Superior temporal gyrus (tissue), 1 donor: ENCODE measurements around the gene KRT27.
A peak's percentile ranks its signal among the peaks of the same experiment; 100 is the strongest.

Experiments used
- DNase-seq: peaks from one replicate; pipeline ENCODE4 v3.0.0-alpha.2; 2016; ENCODE audit errors: extremely low spot score

KRT27 gene

DNA sequence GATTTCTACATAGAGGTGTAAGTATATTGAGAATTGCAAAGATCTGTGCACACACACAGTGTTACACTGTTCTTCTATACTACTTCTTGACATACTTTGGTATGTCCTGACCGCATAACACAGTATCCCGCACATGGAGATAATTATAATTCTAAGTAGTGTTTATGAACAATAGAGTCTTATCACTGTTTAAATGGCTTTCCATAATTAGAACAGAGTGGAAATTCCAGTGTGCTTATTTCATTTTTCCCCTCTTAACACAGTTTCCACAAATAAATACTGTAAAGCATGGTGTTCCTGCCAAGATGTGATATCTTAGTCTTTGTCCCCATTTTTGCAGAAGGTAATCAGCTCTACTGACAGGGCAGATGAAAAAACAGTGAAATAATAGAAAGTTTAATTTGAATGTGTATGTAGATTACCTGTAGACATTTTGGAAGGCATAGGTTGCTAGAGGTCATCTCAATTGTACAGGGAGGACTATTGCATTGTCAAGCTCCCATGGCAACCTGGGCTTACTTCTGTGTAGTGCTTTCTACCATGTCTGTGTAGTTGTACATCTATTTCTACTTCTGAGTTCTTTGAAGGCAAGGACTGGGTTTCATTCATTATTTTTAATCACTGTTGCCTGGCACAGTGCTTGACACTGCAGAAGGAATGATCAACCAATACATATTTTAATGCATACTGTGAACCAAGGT is 27.5 kb upstream of the KRT27 start:
- no peak for DNase-seq

DNA sequence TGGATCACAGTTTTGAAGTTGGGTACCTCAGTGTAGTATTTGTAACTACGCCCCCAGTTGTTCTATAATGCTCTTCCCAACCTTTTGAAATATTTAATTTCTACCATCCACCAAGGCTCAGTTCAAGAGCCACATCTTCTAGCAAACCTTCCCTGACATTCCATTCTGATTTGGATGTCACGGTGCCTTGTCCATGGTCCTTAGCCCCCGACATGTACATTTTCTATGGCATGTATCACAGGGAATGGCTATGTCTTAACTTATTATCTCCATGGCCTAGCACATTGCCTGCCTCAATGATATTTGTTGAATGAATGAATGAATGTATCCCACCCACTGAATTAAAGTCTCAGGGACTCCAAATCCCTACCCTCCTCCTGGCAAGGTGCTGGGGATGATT is 23.8 kb upstream of the KRT27 start:
- DNase-seq: no peak

DNA sequence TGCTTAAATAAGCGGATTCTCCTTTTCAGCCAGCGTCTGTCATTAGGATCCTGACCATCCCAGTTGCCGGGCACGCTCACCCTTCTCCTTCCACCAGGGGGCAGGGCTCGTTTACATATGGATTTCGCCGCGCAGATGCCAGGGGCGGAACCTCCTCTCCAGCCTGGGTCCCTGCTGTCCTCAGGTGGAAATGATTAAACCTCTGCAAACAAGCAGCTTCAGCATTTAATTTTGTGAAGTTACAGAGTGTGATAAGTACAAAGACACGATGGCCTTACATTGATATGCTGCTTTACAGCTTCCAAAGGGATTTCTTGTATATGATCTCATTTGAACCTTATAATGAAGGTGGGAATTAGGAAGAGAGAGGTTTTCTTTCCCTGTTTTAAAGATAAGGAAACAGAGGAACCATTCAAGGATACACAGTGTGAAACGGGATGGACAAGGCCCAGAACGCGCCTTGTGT is 21.3 kb upstream of the KRT27 start:
- peak; percentile 71 for DNase-seq

DNA sequence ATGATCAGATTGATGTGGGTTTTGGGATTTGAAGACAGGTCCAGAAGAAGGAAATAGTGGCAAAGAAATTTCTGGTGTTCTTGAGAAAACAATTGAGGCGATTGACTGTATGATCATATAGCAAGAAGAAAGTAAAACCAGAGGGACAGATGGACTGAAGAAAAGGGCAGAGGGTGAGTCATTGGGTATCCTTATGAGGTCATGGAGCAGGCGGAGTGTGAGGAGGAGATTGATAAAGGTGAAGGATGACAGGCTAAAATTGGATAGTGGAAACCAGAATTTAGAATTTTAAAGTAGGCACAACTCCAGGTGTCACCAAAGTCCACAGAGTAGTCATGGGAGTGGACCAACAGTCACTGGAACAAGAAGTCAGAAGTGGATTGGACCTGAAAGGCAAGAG is 18.8 kb upstream of the KRT27 start:
- no peak for DNase-seq

DNA sequence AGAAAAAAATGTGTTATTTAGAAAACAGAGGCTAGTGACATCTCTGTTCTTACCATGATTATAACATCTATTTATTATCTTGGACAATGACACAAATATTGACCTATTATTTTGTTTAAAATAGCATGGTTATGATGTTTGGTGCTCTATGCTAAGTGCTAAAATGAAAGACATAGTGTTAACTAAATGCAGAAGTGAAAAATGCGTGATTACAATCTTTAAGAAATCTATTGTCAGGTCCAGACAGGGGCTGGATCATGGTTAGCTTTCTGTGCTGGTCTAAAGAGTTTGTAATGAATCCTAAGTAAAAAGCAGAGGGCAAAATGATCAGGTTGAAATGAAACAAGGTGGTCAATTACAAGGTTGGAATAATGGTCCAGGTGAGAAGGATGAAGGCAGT is 18.0 kb upstream of the KRT27 start:
- DNase-seq: no peak

DNA sequence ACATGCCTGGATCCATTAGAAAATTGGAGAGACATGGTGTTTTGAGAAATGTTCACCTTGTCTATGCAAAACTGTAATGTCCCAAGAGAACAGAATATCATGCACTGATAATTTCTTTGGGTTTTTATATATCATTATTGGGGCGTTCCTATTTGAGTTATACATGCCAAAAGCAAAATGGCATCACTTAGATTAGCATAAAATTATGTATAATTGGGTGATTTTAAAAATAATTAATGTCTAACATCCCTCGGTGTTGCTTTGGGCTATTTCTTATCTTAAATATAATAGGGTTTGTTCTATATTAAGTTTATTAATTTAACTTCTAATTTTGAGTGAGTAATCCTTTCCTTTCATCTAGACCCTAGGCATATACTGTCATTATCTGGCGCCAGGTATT is 17.5 kb upstream of the KRT27 start, which contains the start of gene KRT28:
Gene KRT28 (minus strand): TSS at position 101 of the 400 bp plus-strand sequence. CDS start 66 bp downstream, at position 35.
- DNase-seq: no peak

DNA sequence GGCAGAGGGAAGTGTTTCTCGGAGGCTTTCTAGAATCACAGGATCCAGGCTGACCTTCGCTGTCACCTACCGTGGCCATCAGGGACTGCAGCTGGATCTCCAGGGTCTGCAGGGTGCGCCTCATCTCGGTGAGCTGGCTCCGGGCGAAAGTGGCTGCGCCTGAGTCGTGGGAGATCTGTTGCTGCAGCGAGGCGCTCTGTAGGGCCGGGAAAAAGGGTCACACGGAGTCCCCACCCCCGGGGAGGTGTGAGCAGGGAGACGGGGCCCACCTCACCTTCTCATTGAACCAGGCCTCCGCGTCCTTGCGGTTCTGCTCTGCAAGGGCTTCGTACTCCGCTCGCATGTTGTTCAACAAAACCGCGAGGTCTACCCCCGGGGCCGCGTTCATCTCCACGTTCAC is 14.5 kb upstream of the KRT27 start:
- no peak for DNase-seq

DNA sequence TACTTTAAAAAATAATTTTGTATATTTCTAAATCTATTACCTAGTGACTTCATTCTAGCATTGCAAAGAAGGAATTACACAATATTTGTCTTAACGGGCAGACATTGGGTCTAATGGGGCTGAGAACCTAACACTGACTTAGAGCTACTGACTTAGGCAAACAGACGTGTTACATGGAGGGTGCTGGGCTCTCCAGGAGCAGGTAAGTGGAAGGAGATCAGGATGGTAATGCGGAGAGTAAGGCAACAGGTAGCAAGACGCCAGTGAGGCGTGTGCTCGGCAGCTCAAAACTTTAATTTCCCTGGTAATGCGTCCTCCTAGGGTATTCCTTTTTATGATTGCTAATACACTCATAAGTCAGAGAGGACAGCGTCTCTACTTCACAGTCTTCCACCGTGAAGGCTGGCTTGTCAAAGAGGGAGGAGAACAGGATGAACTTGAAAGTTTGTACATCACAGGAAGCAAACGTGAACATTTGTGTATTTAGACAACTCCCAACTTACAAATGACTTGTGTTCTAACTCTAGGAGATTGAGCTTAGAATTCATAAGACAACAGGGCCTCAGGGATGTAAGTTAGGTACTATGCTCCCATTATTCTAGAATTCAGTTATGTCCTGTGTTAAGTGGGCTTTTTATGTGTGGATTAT is 12.8 kb upstream of the KRT27 start:
- no peak for DNase-seq

DNA sequence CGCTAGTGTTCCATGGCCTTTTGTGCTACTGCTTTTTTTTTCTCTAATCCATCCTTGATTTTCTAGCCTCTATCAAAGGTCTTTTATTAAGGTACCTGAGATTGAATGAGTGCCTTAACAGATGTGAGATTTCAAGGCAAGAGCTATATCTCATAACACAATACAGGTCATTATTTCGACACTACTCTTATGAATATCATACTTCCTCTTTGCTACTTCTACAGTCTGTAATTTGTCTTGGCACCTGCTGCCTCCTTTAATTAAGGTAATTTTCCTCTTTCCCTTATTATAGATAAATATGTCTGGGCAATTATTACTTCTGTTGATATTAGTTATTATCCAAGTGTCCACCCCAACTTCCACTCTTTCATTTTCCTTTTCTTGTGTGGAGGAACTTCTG is 12.1 kb upstream of the KRT27 start:
- no peak for DNase-seq

DNA sequence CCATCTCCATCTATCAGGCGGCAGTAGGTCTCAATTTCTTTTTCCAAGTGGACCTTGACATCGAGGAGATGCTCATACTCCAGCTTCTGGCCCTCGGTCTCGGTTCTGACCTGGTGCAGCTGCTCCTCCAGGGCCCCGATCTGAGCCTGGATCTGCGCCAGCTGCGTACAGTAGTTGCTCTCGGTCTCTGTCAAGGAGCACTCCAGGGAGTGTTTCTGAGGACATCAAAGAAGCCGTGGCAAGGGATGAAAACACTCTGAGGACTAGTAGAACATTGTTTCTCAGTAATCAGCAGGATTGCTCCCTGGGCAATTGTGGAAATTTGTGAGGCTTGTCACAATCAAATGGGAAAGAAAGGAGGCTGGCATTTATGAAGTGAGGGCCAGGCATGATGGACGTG is 11.5 kb upstream of the KRT27 start:
- no peak for DNase-seq

DNA sequence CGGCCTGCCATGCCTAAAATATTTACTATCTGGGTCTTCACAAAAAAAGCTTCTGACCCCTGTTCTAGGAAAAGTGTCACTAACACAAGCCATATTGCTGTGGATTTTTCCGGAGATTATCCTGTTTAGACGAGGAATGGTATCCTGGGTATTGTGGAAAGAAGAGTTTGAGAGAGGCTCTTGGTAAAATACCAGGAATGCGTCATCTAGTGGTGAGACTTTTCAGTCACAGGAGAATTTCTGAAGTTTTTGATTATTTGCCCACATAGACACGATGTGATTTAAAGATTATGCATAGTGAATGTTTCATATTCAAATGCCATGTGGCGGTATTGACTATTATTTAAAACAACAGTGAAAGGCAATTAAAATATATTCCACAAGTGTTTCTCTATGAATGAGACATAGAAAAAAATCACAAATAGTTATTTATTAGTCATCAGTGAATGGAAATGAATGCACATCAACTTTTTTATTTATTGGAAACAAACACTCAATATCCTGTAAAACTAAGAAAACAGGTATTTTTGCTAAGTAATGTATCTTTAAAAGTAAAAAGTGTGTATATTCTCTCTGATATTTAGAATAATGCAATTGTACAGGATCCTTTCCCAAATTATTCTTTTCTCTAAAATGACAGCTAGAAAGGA is 9.6 kb upstream of the KRT27 start:
- DNase-seq: peak; percentile 34

DNA sequence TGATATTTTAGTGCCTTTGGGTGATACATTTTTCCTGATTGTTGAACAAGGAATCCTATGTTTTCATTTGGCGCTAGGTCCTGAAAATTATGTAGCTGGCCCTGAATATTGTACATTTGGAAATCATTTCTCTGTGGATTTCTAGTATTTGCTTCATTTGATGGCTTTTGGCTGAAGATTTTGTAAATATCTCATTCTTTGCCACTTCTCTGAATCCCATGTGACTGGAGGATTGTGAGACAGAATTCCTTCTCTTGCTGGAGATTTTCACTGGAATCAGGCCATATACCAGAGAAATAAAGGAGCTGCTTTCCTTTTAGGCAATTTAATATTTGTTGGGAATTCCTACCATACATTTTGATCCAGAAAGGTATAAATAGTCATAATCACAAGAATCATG is 8.8 kb upstream of the KRT27 start:
- no peak for DNase-seq

DNA sequence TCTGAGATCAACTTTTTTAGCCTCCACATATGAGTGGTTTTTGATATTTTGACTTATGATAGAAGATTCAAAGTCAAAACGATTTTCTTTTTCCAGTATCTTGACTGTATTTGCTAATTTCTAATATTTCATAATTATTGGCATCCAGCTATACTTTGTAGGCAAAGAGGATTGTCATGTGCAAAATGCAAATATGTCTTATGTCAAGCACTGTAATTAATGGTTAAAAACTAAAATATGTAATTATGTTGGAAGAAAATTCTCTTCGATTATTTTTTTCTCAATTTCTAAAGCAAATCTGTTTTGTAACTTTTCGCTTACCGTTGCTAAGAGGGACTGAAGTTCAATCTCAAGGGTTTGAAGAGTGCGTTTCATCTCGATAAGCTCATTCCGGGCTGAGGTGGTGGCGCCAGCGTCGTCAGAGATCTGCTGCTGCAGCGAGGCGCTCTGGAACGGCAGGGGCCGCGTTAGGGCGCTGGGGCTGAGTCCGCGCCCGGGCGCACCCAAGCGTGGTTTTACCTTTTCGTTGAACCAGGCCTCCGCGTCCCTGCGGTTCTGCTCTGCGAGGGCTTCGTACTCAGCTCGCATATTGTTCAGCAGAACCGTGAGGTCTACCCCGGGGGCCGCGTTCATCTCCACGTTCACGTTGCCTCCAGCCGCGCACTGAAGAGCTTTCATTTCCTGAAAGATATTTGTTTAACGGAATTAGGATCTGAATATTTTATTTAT is 3.0 kb downstream of the KRT27 start:
- no peak for DNase-seq

DNA sequence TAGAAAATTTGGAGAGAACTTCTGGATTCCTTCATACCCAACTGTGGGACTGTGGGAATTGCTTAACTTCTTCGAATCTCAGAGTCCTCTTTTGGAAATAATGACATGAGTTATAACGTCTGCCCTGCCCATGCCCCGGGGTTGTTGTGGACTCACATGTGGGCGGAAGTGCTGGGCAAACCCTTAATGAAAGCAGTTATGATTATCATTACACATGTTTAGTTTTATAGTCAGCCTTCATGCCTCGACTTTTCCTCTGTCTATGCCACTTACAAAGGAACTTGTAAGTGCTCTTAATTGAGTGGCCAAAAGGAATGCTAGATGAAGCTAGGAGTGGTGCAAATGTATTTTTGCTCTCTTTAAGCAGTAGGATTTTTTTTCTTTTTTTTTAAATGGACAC is 3.9 kb downstream of the KRT27 start:
- DNase-seq: no peak

DNA sequence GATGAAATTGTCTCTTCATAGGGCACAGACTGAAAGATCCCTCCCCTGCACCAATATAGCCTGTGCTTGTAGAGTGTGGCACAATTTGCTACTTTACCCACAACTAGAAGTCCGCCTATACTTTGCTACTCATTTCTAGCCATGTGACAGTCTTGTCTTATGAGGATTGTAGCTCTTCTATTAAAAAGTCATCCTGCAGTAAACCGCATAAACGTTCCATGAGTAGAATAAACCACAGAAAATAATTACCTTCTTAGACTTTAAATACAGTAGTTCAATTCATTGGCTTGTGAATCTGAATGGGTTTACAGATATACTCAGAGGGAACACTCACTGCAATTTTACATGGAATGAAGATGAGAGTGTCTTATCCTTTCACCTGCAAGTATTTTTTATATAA is 4.4 kb downstream of the KRT27 start:
- DNase-seq: no peak

DNA sequence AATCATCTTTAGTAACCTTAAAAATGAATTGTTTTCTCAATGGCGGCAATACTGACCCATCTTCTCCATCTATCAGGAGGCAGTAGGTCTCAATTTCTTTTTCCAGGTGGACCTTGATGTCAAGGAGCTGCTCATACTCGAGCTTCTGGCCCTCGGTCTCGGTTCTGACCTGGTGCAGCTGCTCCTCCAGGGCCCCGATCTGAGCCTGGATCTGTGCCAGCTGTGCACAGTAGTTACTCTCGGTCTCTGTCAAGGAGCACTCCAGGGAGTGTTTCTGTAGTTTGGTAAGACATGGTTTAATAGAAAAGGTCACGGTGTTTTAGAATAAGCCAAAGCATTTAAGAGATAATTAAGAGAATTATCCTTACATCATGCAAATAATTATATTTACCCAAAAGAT is 4.9 kb downstream of the KRT27 start:
- DNase-seq: no peak

DNA sequence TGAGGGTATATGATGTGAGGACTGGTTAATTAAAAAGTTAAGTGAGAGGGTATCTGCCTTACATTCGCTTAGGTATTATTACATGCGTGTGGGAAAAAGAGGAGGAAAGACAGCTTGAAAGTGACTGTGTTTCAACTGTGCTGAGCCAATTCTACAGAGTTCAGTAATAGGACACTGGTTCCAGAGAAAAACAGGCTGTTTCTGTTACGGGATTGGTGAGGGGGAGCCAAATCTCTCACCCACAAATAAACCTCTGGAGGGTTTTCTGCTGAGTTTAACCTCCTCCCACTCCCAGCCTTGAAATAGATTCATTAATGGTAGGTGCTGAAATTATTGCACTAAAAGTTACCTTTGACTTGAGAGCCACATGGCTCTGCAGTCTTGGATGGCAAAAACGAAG is 6.4 kb downstream of the KRT27 start:
- DNase-seq: no peak

DNA sequence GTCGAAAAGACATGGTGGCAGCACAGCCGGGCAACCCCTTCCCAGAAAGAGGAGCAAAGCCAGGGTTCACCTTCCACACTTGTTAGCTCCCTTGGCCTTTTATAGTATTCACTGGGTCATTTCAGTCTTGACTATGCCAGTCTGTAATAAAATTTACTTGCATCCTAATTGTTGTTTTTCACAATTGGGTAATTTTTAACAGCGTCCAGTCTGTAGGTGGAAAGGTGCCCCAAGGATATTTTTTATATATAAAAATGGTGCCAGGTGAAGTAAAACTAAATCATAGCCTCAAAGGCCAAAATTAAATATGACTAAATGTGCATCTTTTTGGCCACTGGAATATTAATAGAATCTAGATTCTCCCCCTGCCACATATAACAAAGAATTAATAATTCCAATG is 10.2 kb downstream of the KRT27 start, which contains the start of gene KRT26:
Gene KRT26 (minus strand): TSS at position 101 of the 400 bp plus-strand sequence. CDS start 88 bp downstream, at position 13.
- no peak for DNase-seq

DNA sequence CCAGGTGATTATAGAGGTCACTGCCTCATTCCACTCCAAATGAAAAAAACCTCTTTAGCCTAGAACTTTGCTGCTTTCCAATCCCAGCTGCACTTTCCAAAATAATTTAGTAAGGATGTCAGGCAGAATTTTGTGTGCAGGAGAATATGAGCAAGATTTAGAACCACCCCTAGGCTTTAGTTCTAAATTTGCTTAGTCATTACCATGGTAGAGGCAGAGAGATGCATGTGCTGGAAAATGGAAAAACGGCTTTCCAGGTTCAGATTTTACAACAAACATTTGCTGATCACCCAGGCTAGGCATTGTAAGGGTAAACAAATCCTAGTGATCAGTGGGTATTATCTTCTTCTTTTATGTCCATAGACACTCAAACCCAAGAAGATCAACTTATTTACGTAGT is 16.7 kb downstream of the KRT27 start:
- DNase-seq: no peak

DNA sequence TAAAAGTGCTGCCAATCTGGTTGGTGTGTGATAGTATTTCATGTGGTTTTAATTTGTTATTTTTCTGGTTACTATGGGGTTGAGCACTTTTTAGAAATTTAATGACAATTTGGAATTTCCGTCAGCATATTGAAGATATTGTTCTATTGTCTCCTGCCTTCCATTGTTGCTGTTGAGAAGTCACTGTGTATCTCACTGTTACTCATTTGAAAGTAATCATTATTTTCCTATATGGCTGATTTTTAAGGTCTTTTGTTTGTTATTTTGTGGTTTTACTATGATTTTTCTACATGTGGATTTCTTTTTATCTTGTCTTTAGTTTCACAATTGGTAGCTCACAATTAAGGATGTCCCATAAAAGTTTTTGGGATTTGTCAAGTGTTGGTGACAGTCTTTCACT is 18.6 kb downstream of the KRT27 start:
- no peak for DNase-seq

DNA sequence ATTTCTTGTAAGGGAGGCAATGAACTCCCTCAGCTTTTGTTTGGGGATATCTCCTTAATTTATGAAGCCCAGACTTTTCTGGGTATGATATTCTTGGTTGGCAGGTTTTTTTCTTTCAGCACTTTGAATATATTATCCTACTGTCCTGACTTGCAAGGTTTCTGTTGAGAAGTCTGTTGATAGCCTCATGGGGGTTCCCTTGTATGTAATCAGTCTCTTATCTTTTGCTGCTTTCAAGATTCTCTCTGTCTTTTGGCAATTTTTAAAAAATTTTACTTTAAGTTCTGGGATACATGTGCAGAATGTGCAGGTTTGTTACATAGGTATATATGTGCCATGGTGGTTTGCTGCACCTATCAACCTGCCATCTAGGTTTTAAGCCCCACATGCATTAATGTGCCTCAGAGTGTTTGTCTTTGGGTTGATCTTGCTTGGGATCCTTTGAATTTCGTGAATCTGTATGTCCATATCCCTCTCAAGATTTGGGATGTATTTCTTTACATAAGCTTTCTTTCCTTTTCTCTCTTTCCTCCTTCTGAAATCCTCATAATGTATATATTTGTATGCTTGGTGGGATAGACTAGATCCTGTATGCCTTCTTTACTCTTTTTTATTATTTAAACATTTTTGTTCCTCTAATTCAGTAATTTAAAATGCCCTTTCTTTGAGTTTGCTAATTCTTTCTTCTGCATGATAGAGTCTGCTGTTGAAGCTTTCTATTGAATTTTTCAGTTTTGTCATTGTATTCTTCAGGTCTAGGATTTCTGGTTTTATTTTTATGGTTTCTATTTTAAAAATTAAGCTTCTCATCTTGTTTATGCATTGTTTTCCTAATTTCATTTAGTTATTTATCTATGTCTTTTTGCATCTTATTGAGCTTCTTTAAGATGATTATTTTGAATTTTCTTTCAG is 22.0 kb downstream of the KRT27 start:
- DNase-seq: no peak
